GM21381 (cell line): ENCODE measurements around the gene PSMD6.

Experiments
- ATAC-seq: cut with Tn5 transposase; IDR thresholded peaks from one replicate; pipeline ENCODE4 v1.9.1; 2021; ENCODE audit warnings: mild to moderate bottlenecking, moderate library complexity; ENCODE audit not compliant: unreplicated experiment

Gene PSMD6

GRCh38 chr3:63980830-63981498 is 42.3 kb downstream of the PSMD6 start:
- no peak for ATAC-seq

GRCh38 chr3:63980019-63980418 is 43.3 kb downstream of the PSMD6 start:
- no peak for ATAC-seq

GRCh38 chr3:63979093-63979885 is 44.0 kb downstream of the PSMD6 start:
- ATAC-seq: no peak

- no peak for ATAC-seq
Observed at GRCh38 chr3:63977893-63978292, 45.4 kb downstream of the PSMD6 start.

DNA sequence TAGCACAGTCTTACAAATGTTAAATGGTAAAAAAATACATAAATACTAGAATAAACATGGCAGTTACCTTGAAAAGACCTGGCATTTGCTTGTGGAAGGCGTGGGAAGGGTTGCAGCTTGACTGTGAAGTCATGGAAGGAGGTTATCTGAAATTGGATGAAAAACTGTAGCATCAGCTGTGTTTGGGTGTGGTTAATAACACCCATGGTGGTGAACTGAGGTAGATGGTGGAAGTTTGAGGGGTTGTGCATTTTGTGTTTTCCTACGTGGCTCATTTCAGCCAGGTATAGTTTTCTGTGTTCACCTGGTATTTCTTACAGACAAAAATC is 46.5 kb downstream of the PSMD6 start:
- ATAC-seq: no peak

- no peak for ATAC-seq
Observed at GRCh38 chr3:63976161-63976871, 47.0 kb downstream of the PSMD6 start.

GRCh38 chr3:63975723-63976122 is 47.6 kb downstream of the PSMD6 start:
- no peak for ATAC-seq

DNA sequence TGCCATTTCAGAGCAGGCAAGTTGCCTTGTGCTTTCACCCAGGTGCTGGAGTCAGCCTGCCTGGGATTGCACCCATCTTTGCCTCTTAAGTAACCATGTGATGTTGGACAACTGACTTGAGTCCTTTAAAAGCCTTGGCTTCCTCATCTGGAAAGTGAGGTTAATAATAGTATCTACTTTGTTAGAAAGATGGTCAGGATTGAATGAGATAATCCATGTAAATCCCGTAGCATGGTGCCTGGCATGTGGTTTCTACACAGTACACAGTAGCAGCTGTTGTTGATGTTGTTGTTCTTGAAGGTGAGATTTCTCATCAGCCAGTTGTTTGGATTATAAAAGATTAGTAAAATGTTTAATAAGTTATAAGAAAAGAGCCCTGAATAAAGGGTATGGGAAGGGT is 48.8 kb downstream of the PSMD6 start:
- ATAC-seq: no peak

DNA sequence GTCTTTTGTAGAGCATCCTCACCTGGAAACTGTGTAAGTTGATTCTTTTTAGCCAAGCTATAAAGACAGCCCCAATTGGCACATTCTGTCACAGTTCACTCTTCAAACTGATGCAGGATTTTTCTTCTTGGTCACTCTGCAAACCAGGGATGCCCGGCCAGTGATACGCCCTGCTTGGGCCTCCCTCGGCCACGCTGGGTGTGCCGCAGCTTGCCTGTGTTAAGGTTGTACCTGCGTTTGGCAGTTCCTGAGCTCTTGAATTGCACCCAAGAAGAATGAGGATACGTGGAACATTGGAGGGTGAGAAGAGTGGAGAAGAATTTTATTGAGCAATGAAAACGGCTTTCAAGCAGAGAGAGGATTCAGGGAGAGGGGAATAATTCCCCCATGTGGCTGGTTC is 49.9 kb downstream of the PSMD6 start:
- ATAC-seq: no peak

GRCh38 chr3:63972987-63973386 is 50.3 kb downstream of the PSMD6 start:
- no peak for ATAC-seq

DNA sequence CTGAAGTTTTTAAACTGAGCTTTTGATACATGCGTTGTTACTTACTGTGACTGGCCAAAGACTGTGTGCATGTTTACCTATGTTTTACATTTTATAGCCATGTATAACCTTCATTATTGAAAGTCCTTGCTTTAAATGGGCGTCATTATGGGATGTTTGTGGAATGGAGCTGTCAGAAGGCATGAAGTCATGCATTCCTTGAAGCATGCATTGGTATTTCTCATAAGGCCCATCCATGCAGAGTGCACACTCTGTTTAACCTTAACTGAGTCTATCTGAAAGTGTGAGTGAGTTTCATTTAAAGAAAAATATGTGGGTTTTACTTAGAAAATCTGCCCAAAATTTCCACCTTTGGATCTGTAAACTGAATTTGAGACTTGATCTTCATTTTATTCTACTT is 51.1 kb downstream of the PSMD6 start:
- no peak for ATAC-seq

GRCh38 chr3:63970631-63971475 is 52.4 kb downstream of the PSMD6 start:
- ATAC-seq: no peak

DNA sequence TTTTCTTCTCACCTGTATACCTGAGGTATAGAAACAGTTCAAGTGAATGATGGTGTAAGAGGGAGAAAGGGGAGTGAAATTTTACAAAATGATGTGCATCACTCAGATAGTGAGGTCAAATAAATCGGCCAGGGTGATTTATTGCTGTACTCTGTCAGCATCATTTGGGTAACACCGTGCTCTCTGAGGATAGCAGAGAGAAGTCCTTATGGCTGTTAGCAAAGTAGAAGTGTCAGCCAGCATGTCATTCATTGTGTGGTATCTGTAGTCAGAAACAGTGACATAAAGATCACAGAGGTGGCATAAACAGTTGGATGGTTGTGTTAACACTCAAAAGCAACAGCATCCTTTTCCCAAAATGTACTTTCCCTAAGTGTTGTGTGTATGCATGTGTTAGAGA is 53.4 kb downstream of the PSMD6 start:
- no peak for ATAC-seq

DNA sequence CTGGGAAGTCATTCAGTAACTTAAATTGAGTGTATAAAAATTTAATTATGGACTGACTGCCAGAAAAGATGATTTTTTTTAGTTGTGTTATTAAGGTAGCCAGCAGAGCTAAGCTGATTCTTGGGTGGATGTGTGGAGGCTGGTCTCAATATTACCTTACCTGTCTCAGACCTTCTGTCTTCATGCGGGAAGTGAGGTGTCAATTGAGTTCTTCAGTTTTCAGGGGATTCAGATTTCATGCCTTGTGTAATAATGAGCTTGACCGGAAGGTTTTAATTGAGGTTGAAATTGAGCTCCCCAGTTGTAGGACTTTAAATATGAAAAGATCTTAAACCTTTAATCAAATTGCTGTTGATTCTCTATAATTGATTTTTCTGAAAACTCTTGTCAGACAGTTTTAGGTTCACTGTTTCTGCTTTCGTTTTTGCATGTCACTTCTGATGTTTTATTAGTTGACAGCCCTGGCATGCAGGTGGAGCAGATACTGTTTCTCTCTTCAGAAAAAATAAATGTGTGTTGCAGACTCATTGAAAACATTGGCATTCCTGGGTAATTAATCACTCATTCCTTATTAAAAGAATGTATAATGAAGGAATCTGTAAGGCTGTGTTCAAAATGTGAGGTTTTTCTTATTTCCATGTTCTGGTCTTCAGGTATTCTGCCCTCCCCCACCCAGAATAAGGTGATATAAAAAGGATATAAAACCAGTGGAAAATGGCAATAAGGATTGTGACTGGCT is 54.5 kb downstream of the PSMD6 start:
- peak; percentile 15 for ATAC-seq

DNA sequence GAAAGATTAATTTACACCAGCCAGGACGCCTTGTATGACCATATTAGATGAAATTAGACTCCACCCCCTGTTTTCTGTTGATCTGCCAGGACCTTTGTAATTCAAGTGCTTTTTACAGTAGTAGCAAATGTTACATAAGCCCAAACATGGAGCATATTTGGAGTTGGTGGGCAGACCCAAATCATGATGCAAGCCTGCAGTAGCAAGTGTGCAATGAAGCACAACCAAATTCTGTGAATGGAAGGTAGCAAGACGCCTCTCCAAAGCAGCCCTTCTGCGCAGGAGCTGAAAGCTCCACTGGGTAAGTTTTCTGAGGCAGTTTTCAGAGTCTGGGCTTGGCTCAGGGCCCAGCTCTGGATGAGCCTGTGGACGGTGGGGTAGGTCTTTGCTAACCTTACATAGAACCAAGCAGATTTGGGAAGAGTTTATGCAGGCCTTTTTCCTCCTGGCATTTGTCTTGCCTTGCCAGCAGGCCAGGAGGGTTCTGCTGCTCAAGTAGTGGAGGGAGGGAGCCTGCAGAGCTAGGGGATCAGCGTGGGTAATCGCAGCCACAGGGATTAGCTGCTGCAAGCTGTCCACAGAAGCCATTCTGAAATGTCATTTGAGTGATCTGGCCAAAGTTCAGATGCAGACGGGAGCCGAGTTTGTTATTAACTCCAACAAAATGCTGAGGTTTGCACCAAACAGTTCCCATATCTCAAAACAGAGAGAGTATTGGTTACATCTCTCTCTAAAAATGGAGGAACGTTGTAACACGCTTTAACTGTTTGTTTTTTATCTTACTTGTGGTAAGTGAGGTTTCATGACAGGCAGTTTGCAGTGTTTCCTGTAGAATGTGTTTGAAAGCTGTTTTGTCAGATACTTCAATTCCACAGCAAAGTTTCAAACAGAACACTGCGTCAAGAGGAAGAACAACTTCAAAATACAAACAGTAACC is 55.4 kb downstream of the PSMD6 start:
- ATAC-seq: peak; percentile 75

- ATAC-seq: no peak
Observed at GRCh38 chr3:63966871-63967270, 56.4 kb downstream of the PSMD6 start.

- no peak for ATAC-seq
Observed at GRCh38 chr3:63966007-63966406, 57.3 kb downstream of the PSMD6 start.

DNA sequence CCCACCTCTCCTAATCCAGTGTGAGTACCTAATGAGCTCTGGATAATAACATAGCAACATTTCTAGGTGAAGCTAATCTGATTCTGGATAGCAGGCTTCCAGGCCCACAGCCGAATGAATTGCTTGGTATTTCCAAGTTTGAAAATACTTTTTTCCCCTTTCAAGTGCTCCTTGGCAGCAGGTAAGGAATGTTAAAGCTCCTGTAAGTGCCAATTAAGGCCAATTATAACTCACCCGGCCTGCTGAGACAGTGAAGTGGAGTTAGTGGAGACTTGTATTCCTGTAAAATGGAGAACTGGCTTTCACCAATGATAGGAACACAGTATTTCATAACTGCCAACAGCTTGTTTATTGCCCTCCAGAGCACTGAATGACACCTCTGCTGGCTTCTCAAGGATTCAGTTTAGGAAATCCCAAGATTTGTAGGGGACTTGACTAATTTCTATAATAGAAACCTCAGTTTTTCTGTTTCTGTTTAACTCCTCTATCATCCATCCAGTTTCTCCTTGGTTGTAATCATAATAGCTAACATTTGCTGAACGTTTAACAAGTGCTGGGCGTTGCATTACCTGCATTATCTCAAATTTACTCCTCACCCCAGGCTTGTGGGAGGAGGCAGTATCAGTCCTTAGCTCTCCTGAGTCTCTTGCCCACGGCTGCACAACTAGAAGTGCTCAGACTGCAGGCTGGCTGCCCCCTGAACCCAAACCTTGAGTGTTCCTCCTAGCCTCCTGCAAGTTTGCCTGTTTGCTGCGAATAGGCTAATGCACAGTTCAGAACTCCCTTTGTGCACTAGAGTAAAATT is 58.4 kb downstream of the PSMD6 start:
- no peak for ATAC-seq

DNA sequence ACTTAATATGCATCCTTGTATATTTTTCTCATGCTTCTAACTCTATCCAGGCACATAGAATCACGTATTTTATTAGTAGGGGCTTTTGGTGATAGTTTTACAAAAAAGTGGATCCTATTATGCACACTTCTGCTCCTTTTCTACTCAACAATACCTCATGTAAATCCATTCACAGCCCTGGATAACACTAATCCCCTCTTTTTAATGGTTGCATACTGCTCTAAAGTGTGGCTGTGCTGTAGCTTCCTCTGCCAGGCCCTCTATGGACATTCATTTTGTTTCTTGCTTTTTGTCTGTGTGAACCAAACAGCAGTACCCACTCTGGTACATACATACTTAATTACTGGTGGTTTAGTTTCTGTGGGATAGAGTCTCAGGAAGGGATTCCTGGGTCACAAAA is 59.8 kb downstream of the PSMD6 start:
- no peak for ATAC-seq
